GM19043 (cell line): ENCODE data around the gene PLXNA4.
"Not testable (repeated sequence)": the region's sequence is repeated elsewhere in the genome, so short reads cannot be mapped to it uniquely, and the experiment has no call there.

ENCODE experiments used
- ATAC-seq: cut with Tn5 transposase; IDR thresholded peaks from one replicate; pipeline ENCODE4 v1.9.1; 2021; ENCODE audit warnings: low read depth; ENCODE audit not compliant: unreplicated experiment

The PLXNA4 gene

DNA sequence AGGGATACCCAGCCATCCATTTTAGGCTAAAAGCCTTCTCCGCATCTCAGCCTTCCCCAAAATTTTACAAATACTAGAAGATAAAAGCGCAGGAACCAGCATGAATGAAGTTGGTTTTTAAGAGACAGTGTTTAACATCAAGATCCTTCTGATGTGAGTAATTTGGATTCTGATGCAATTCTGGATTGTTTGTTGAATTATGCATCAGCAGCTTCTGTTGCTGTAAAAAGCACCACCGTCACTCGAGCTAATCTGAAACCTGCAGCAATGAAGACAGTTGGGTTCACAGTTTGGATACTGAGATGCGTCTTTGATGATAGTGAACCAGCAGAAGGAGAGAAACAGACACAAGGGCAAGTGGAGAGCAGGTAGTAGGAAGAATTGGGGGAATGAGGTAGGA lies 179.2 kb downstream of the PLXNA4 start:
- ATAC-seq: no peak

DNA sequence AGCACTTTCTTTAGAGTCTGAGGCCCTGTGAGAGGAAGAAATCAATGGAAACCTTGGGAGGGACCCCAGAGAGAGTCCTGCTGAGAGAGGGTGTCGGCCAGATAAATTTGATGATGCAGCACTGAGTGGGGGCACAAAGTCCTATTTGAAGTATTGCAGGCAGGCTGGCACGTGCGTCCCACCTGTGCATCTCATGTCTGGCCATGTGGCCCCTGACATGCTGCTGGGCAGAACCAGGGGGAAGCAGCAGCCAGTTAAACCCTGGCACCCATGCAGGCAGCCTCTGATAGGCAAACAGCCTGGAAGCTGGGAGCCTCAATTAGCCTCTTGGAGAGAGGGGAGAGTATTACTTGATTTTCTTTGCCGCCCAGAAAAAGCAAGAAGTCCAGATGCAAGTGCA lies 180.9 kb downstream of the PLXNA4 start:
- no peak for ATAC-seq

DNA sequence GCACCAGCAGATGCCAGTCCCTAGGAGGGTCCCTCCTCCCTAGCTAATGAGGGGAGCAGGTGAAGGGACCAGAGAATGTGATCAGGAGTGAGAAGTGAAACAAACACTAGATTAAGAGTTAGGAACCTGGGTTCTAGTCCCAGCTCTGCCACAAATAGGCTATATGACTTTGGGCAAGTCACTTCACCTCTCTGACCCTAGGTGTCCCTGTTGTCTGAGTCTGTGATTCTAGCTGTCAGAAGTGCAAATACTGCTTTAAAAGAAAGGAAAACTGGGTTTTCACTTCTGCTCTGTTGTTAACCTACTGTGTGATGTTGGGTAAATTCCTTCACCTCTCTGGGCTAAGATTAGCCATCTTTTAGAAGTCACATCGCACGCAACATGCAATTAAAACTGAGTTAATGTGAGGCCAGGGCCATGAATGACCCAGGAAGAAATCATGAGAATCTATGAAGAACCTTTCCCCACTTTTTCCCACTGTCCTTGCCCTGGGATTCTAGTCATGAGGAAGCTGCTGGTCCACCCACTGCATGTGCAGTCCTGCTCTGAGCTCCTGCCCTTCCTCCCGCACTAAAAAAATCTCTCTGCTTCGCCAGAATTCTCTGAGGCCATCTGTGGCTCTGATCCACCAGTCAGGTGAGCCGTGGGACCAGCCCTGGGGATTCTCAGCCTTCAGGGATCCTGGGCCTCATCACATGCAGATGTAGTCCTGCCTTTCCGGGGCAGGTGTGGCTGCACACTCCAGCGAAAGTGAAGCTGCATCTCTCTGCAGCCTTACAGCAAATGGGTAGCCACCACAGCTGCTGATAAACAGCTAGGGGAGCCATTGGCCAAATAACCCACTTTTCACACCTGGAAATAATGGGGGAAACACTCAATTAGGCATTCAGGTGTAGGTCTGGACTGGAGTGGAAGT lies 181.7 kb downstream of the PLXNA4 start:
- no peak for ATAC-seq

DNA sequence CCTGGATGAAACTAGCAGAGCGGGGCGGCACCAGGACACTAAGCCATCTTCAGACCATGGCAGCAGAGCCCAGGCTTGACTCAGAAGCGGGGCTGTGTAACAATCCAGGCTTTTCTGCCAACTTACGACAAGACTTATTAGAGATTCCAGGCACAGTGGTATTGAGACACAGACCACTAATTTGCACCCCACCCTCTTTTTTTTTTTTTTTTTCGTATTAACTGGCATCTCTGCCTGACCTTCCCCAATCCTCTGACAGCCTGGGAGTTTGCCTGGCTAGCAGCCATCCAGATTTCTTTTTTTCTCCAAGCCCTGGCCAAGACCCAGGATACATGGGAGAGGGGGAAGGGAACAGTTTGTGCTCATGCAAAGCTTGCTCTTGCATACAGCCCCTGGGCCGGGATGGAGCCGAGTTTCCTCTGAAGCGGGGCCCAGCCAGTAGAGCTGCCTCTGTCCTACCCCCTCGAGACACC lies 182.4 kb downstream of the PLXNA4 start:
- no peak for ATAC-seq

DNA sequence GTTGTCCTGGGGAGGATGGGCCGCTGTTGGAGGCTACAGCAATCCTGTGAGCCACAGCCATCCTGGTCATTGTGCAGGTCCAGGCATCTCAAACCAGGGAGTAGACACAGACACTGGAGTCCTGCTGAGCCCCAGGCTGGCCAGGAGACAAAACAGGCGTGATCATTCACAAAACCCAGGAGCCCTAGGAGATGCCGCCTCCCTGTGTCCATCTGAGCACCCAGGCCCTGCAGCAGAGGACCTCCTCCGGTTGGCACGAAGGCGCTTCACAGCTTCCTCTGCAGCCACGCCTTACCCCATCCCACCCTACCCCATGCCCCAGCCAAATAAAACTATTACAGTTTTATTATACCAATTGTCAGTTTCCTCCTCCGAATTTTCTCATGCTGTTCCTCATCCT lies 183.6 kb downstream of the PLXNA4 start:
- no peak for ATAC-seq

DNA sequence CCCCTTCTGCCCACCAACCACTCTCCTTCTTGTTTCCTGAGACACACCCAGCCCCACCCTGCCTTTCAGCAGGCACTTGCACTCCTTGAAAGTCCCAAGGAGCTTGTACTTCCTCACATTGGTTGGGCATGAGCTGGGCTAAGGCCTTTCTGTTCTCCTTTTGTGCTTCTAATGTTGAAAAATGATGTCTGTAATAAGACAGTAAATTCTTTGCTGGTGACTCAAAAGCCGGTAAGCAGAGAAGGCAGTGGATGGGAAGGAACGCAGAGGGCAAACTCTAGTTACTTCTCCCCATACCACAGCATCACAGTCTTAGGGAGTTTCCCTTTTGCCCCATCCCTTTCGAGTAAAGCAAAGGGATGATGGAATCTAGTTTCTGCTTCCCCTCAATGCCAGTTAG lies 185.6 kb downstream of the PLXNA4 start:
- no peak for ATAC-seq

DNA sequence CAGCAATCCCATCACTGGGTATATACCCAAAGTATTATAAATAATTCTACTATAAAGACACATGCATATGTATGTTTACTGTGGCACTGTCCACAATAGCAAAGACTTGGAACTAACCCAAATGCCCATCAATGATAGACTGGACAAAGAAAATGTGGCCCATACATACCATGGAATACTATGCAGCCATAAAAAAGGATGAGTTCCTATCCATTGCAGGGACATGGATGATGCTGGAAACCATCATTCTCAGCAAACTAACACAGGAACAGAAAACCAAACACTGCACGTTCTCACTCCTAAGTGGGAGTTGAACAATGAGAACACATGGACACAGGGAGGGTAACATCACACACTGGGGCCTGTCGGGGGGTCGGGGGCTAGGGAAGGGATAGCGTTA lies 186.2 kb downstream of the PLXNA4 start:
- ATAC-seq: not testable (repeated sequence)

DNA sequence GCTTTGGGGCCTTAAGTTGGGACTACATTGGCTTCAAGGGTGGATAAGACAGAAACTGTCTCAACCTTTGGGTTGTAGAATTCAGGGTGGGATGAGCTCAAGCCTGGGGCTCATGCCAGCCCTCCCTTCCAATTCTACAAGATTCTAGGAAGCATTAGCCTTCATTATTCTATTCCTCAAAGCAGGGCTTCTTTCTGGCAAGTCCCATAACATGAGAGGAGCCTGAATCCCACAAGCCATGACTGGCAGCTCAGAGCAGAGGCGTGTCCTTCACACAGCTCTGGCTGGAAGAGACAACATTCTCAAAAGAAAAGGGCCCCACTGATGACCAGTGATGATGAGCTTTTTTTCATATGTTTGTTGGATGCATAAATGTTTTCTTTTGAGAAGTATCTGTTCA lies 187.6 kb downstream of the PLXNA4 start:
- ATAC-seq: no peak

DNA sequence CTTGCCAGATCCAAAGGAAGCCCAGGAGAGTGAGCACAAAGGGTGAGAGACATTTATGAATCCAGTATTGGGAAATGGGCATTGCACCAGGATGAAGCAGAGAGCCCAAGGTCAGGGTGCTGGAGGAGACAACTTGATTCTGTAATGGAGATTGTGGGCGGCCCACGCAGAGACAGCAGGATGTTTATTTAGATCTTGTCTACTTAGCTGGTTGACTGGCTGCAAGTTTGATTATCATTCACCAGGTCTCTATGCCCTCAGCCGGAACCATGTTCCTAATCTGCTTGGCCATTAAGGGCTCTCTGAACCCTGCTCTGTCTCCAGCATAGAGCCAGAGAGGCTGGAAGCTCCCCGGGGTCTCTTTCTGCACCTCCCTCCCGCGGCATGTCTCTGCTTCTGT lies 188.7 kb downstream of the PLXNA4 start:
- no peak for ATAC-seq

DNA sequence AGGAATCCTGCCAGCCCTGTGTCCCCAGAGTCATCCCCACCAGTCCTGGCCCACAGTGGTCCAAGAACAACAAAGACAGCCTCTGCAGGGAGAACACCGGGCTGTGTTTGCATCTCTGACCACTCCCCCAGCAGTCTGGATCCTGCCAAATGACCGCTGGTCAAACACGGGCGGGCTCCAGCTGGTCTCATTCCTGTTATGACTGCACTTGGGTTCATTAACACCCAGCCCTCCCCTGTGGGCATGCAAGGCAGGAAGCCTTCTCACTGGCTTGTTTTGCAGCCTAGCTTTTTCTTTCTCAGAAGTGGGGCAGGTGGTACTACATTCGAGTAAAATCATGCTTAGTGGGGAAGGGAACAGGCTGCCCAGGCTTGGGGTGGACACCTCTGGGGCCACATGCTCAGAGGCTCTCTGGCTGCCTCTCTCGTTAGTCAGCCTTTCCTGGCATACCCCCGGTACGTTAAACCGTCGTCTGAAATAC lies 190.0 kb downstream of the PLXNA4 start:
- ATAC-seq: no peak

DNA sequence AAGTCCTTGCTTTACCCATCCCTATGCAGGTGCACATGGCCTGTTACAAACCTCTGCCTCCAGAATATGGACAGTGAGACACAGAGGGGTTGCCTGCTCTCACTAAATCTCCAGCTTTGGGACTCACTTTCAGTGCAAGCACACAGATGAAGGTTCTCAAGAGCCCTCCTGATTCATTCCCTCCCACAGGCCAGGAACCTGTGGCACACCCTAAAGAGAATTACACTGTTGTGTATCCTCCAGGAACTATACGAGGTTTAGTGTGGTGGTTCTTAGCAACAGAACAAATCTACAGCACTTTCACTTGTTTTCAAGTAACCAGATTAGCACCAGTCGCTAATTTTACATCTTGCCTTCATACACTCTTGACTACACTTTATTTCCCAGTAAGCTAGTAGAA lies 192.3 kb downstream of the PLXNA4 start:
- no peak for ATAC-seq

DNA sequence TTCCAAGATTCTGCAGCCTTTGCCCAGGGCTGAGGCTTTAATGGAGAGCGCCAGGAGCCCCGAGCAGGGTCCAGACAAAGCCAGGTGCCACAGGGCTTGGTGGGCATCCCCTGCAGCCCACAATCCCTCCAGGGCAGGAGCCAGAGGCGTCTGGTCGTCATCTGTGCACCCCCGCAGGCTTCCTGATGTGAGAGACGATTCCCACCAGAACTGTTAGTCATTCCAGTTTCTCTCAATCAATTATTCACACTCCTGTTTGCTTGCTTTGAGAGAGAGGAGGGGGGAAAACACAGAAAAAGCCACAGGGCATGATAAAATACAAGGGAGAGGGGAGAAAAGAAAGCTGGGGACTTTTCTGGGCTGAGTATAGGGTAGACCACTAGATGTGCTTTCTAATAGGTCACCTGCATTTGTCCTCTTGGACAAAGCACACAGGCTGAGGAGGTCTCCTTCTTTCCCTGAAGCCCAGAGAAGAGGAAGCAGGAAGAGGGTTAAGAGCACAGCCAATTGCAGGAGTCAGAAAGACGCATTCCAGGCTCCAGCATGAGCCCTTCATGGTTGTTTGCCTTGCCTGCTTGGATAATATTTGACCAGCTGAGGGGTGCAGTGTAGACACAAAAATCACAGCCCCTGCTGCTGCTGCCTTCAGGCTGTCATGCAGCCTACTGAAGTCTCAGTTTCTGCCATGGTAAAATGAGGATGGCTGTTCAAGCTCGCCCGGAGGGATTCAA lies 194.4 kb downstream of the PLXNA4 start:
- no peak for ATAC-seq

DNA sequence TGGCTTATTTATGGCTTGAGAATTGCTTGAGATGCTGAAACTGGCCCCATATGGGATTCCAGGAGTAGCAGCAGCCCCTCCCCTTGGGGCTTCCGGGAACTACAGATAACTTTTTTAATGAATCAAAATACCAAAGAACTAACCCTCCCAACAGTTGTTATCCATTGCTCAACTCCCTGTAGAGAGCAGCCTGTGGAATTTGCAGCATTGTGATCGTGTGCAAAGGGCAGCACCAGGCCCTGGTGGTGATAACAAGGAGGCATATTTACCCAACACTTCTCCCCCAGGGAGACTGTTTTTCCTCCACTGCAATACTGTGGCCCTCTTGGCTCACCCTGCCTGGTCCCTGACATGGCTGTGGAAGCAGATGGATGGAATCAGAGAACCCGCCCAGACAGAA lies 196.2 kb downstream of the PLXNA4 start:
- ATAC-seq: no peak

DNA sequence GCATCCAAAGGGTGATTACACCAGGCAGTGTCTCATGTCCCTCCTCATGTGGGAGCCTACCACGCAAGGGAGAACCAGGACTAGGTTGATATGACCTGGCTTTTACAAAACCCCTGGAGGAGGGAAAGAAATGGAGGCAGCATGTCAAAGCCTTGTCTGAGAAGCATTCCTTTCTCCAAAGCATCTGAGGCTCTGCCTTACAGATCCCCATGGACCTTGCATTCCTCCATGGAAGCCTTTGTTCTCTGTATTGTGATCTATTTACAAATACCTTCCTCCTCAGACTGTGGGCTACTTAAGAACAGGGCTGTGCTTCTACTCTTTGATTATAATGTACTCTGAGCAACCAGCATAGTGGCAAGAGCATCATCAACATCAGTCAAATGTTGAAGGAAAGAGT lies 197.0 kb downstream of the PLXNA4 start:
- ATAC-seq: no peak

DNA sequence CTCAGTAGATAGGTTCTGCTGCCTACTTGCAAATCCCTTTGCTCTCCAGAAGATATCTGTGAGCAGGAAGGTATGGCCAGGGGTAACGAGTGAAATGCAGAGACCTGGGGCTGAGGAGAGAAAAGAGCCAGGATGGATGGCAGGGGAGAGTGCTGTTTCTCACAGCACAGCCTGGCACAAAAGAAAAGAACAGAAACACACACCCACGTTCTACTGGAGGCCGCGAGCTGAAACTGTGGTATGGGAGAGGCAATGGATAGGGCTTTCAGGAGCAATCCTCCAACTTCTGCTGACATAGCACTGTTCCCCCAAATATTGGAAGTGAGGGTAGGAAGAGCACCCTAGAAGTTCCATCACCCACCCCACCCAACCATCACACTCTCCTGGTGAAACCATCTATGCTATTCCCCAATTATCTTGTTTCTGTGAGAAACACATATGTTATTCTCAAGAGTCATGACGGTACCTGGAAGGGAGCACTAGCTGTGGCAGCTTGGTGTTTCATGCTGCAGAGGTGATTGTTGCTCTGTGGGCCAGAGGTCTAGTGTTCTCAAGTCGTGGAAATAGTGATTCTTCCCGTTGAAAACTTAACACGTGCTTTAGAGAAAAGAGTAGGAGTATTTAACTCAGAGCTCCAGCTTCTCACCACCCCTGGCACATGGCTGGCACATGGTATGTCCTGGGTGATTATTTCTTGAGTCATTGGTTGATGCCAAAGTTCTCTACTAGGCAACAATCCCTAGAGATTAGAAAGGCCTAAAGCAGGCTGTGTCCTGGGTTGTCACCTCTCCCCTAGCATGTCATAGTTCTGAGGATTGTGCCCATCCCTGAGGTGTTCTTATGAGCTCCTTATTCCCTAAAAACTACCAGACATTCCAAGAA lies 198.3 kb downstream of the PLXNA4 start:
- no peak for ATAC-seq

DNA sequence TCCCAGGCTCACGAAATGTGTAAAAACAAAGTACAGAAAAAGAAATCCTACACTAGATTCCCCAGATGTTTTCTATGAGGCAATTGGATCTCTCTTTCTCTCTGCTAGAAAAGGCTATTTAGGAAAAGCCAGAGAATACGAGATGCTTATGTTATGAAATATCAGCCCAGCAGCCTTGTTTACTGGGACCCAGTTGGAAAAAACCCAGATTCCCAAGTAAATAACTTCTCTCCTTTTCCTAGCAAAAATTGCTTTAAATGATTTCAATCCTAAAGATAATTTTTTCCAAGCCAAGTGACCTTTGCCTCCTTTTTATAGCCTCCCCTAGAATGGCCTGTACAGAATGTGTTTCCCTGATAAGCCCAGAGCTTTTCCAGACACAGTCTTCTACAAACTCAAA lies 199.3 kb downstream of the PLXNA4 start:
- ATAC-seq: no peak

DNA sequence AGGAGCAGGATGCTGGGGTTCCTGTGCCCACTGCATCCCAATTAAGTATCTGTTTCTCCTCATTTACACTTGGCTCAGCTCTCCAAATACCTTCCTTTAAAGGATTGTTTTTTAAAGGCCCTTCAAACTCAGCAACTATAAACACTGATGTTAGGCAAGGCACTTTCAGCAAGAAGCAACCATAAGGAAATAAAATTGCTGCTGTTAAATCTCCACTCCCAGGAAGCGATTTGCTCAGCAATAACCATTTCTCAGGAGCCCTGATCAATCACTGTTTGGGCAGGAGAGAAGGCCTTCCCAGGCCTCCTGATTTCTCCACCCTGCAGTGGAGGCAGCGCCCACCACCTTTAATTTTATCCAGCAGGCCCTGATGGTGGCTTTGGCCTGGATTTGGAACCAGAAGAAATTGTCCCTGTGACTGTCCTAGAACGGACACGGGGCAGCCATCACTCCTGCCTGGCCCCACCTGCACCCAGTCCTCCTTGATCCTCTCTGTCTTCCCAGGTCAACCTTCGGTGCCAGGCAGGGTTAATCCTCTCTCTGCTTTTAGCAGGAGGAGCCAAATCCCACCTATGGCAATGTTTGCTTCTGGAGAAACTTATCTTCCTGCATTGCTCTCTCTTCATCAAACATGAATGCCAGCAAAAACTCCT lies 199.8 kb downstream of the PLXNA4 start:
- no peak for ATAC-seq

DNA sequence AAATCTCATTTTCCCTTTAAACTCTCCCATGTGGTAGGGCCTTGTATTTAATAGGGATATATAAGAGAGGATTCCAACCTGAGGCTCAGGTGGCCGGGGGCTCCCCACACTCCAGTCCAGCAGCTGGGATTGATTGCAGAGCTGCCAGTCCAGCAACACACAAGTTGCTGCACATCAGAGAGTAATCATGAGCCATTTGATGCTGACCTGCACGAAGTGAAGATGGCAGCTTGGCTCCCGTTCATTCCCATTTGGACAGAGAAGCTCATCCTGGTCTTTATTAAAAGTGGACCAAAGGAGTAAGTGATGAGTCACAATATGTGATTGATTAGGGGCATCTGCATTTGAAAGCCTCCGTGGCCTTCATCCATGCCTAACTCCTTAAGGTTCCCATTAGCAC lies 202.4 kb downstream of the PLXNA4 start:
- no peak for ATAC-seq

DNA sequence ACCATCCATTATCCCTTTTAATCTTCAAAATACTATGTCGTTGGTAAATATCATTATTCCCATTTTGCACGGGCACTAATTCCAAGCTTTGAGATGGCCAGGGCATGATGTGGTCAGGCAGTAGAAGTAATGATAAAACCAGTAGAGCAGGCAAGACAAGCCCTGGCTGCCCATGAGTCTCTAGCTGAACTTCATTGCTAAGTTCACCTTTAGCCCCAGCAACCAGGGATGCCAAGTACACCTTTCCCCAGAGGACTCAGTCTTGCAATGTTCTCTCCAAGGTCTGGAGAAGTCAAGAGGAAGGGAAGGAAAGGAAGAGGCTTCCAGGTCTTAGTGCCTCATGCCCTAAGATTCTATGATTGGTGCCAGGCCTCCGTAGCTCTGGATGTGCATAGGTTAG lies 203.2 kb downstream of the PLXNA4 start:
- ATAC-seq: no peak

DNA sequence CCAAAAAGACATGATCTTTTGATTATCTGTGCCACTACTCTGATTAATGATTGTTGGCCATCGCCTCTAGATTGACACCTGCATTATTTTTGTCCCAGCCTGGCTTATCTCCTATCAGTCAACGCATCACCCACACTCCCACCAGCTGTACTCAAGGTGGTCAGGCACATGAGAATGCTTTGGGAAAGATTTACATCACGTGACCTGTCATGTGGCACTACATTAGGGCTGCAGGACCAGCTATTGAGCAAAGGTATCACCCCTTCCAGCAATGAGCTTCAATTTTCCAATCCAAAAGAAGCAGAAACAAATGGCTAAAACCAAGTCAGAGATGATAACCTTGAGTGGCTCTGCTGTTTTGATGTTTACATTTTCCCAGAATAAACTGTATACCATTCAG lies 204.3 kb downstream of the PLXNA4 start:
- ATAC-seq: no peak
